Activated T-helper 9 cell treated with anti-CD3 and anti-CD28 coated beads, Interleukin-2, amount 50 U/mL, for 16 hours (primary cell): ENCODE results near the gene CIZ1.
A peak's percentile ranks its signal among the peaks of the same experiment; 100 is the strongest.
"Not testable (repeated sequence)": the region's sequence is repeated elsewhere in the genome, so short reads cannot be mapped to it uniquely, and the experiment has no call there.

Source experiments
- DNase-seq: peaks from one replicate; pipeline ENCODE4 v3.0.0-alpha.2; 2020; ENCODE audit warnings: low read depth

Gene CIZ1

GRCh38 chr9:128191406-128192046 is at the start of gene CIZ1:
Gene CIZ1 (minus strand): TSS chr9:128191572. CDS start chr9:128190857, 715 bp downstream.
- peak; percentile 69 for DNase-seq

GRCh38 chr9:128233817-128234406 is 42.5 kb upstream of the CIZ1 start:
- no peak for DNase-seq

GRCh38 chr9:128232528-128233428 is 41.4 kb upstream of the CIZ1 start:
- no peak for DNase-seq

DNA sequence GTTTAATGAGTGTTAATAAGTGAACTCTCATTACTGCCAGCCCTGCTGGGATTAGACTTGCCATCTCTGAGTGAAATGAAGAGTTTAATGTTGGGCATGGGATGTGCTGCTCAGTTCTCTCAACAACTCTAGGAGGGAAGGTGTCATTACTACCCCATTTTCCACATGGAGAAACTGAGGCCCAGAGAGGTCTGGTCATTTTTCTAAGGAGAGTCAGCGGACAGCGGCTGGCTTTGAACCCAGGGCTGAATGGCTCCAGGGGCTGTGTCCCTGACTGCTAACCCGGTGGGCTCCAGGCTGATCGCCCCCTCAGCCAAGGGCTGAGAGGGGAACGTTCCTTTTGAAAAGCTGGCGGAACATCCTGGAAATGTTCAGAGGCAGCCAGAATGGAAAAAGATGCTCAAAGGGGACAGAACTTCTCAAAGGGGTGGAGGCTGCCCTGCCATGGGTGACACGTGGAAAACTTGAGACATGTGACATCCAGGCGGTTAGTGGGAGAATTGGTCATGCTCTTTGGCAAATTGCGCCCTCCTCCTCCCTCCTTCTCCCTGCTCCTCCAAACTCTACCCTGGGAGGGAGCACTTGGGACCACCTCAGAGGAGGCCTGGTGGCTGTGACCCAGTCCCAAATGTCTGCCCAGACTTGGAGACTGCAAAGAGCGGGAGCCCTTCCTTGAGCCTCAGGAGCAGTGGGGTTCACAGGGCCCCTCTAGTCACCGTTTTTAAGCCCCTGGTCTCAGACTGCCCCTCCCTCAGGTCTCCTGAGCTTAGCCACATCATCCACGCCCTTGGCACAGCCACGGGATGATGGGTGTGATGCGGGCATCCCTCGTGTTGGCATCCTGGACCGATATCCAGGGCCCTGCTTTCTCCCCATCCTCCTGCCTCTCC is 40.5 kb upstream of the CIZ1 start:
- no peak for DNase-seq

DNA sequence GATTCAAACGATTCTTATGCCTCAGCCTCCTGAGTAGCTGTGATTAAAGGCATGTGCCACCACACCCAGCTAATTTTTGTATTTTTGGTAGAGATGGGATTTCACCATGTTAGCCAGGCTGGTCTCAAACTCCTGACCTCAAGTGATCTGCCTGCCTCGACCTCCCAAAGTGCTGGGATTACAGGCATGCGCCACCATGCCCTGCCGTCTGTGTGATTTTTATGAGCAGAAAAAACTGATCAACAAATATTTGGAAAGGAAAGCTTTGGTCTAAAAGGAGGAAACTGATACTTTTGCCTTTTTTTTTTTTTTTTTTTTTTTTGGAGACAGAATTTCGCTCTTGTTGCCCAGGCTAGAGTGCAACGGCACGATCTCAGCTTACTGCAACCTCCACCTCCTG is 39.5 kb upstream of the CIZ1 start:
- not testable (repeated sequence) for DNase-seq

GRCh38 chr9:128226412-128226801 is 35.0 kb upstream of the CIZ1 start:
- DNase-seq, result no peak

DNA sequence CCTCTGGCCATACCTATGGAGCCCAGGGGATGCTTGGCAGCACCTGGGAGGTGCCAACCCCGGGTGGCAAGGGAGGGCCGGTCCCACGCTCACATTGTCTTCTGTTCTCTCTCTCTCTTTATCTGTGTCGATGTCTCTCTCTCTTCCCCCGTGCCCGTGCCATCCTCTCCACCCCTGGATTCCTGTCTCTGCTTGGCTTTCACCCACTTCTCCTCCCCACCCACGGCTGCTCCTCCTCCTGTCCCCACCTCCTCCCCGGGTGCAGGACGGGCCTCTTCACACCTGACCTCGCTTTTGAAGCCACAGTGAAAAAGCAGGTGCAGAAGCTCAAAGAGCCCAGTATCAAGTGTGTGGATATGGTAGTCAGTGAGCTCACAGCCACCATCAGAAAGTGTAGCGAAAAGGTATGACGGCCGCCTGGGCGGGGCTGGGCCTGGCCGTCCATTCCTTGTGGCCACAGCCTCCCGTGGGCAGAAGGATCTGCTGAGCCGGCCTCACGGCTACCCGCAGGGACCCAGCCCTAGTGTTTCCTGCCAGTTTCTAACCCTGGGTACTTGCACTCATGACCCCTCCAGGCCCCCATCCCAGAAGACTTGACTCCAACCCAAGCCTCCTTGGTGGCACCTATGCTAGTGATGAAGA is 34.5 kb upstream of the CIZ1 start:
- DNase-seq, result no peak

DNA sequence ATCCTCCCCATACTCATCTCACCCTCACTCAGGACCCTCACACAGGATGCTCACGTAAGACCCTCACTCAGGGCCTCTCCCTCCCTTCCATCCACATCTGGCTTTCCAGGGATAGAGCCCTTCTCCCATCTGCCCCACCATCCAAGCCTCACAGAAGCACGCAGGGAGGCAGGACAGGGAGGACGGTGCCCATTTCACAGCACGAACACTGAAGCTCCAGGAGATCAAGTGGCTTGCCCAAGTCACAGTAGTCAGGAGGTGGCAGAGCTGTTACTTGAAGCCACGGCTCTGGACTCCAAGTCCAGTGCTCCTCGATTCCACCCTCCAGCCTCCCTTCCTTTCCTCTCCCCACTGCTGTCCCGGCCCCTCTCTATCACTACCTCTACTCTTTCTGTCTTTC is 33.5 kb upstream of the CIZ1 start:
- DNase-seq, result no peak

DNA sequence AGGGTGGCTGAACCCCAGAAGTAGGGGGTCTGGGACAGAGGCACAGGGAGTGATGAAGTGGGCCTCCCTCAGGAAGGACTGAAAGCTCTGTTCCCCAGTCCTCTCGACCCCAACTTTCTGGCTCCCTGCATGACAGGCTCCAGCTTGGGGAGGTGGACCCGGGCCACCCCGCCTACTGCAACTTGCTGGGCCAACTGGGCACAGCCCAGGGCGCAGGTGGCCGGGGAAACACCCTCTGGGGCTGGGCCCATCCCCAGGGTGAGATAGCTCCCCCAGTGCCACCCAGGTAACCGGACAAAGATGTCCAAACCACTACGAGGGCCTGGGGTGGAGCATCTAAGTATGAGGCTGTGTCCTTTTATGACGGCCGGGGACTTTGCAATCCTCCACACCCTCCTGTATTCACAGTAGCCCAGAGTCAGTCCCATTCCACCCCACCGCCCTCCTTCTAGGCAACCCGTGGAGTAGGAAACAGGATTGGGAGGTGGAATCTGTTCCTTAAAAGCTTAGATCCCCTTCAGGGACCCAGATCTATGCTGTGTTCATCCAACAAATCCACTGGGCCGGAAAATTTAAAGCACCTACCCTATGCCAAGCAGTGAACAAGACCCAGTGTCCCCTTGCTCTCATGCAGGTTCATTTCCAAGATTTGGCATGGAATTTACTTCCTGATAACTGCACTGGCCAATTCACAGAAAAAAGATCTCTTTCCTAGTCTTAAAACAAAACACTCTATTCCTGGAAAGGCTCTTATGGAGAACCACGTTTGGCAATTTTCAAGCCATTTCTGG is 31.7 kb upstream of the CIZ1 start:
- DNase-seq, result no peak

DNA sequence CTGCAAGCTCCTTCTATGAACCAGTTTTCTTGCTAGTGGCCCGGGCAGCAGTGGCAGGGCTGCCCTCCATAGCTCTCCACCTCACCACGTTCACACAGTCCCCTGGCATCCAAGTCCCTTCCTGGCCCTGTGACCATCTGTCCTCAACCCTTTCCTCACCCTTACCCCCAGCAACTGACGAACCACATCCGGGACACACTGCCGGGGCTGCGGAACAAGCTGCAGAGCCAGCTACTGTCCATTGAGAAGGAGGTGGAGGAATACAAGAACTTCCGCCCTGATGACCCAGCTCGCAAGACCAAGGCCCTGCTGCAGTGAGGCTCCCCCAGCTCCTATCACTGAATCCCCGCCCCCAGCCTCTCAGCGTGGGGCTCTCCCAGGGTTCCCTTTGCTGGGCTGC is 30.7 kb upstream of the CIZ1 start:
- DNase-seq, result no peak

DNA sequence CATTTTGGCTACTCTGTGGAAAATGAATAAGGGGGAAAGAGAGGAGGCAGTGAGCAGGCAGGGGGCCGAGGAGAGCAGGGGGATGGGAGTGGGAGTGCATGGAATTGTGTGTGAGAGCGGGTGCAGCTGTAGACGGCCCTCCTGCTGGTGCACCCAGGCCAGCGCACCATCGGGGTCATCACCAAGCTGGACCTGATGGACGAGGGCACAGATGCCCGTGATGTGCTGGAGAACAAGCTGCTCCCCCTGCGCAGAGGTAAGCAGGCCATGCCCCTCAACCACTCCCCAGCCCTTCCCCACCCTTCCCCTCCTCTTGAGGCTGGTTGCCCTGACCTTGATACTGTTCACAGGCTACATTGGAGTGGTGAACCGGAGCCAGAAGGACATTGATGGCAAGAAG is 28.5 kb upstream of the CIZ1 start:
- DNase-seq, result no peak

- DNase-seq, result peak; percentile 81
These were observed 27.4 kb upstream of the CIZ1 start for GRCh38 chr9:128218518-128219389.

DNA sequence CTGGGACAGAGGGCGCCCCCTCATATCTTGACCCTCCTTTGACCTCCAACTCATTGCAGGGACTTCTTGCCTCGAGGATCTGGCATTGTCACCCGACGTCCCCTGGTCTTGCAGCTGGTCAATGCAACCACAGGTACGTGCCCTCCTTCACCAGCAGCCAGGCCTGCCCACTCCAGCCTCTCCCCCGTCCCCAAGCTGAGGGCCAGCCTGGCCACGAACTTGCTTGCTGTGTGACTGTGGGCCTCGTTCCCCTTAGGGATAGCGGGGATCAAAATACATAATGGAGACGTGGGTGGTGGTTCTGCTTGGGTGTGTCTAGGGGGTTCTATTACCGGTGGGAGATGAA is 26.8 kb upstream of the CIZ1 start:
- DNase-seq, result no peak

GRCh38 chr9:128216781-128217553 is 25.6 kb upstream of the CIZ1 start:
- no peak for DNase-seq

- no peak for DNase-seq
These were observed 24.4 kb upstream of the CIZ1 start for GRCh38 chr9:128215491-128216409.

DNA sequence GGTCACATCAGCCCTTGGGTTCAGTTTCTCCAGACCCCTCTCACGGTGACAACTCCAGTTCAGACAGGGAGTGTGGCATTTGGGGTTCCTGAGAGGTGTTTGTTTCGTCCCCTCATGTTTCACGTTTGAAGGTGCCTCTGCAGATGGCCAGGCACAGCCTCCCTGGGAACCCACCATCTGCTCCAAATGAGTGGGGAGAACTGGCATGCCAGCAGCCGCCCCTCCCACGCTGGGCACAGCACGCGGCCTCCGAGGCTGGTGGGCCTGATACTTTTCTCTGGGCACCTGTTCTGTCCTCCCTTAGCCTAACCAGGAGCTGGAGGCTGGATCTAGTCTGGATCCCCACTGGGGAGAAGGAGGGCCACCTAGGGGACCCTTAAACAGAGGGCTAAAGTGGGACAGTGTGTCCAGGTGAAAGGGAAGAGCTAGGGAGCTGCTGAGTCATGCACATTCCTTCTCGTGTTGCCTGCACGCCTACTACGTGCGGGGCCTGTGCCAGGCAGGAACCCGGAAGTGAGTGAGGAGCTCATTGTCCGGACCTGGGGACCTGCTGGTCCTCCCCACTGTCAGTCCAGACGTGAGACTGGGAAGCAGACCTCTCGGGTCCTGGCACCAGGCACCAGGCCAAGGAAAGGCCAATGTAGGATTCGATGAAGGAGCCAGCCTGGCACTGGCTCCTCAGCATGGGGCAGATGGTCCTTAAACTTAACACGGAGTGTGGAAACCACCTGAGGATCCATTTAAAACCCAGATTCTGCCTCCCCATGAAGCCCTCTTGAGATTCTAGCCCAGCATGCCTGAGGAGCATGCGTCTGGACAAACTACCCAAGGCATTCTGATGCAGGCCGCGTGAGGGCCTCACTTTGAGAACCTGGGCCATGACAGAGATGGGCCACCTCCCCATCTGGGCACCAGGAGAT is 23.5 kb upstream of the CIZ1 start:
- DNase-seq, result no peak
